Heart left ventricle (tissue), 16 donors: Measurements from ENCODE around the gene LRPPRC. TPM values are rescaled to one million over a fixed set of nuclear protein-coding genes. Genes with fewer than 3 reads are reported as not detected.

Source experiments
- ATAC-seq, 4 donors: fragments of 200-7000 bp; cut with Tn5 transposase; one replicate each; pipeline ENCODE4 v1.9.1; 2020 to 2022; ENCODE audit warnings: moderate library complexity in 4 of 4, mild to moderate bottlenecking in 3 of 4, moderate number of reproducible peaks in 1 of 4
- DNase-seq, 5 donors: peaks; one replicate each; pipeline ENCODE4 v3.0.0-alpha.2; 2020
- H3K27ac ChIP-seq, 12 donors: fragments of 200-600 bp; sonication (generic) in 4 of 12; one replicate each; pipeline versions ENCODE4 v1.5.0 to v1.8.0; 2016 to 2022; ENCODE audit warnings: mild to moderate bottlenecking in 2 of 12
- H3K27me3 ChIP-seq, 9 donors: fragments of 200-600 bp; sonication (generic) in 2 of 9; one replicate each; pipeline versions ENCODE4 v1.5.1 to v1.8.0; 2016 to 2022; ENCODE audit warnings: mild to moderate bottlenecking in 3 of 9
- H3K36me3 ChIP-seq, 9 donors: fragments of 200-600 bp; sonication (generic) in 2 of 9; one replicate each; pipeline versions ENCODE4 v1.5.0 to v1.8.0; 2018 to 2022; ENCODE audit warnings: mild to moderate bottlenecking in 2 of 9
- H3K4me1 ChIP-seq, 12 donors: fragments of 200-600 bp; sonication (generic) in 4 of 12; one replicate each; pipeline versions ENCODE4 v1.5.0 to v1.8.0; 2016 to 2022; ENCODE audit warnings: mild to moderate bottlenecking in 3 of 12
- H3K4me3 ChIP-seq, 12 donors: fragments of 200-600 bp; sonication (generic) in 4 of 12; one replicate each; pipeline versions ENCODE4 v1.5.0 to v1.8.0; 2017 to 2022; ENCODE audit warnings: mild to moderate bottlenecking in 9 of 12, moderate library complexity in 4 of 12
- H3K9me3 ChIP-seq, 12 donors: fragments of 200-600 bp; sonication (generic) in 4 of 12; one replicate each; pipeline versions ENCODE4 v1.5.0 to v1.8.0; 2016 to 2022; ENCODE audit warnings: mild to moderate bottlenecking in 1 of 12
- POLR2A ChIP-seq, 2 donors: fragments of 450-650 bp; IDR thresholded peaks; one replicate each; pipeline ENCODE4 v1.6.1; 2017; ENCODE audit warnings: antibody characterized with exemption in 2 of 2, mild to moderate bottlenecking in 2 of 2, moderate library complexity in 2 of 2
- WGBS, 4 donors: extraction: QIAGEN DNeasy Blood & Tissue Kit in 2 of 4; methylation state at CpG; one replicate each; pipeline versions ENCODE4 v1.1.5 to v1.1.7; 2013 to 2018; 5-methylcytosine and 5-hydroxymethylcytosine counted together
- intact Hi-C, 10 donors: fragments of 100-400 bp; cut with DNase I; formaldehyde crosslinking; loops; one replicate each; pipeline versions ENCODE4 v1.11.1 to v1.14.2; 2022
- polyA plus RNA-seq, 2 donors: library from polyadenylated mRNA; stranded (reverse); fragments of 200-250 nt; gene quantifications; one replicate each; pipeline ENCODE4 v1.2.3, GENCODE V29; 2013
- total RNA-seq, 9 donors: library from RNA; depleted of rRNA in 2 of 9; stranded (reverse); fragments of >200 nt in 2 of 9; fragmentation: NEBNext Ultra II Directional in 3 of 9; extraction: Animal tissue kit (Norgen Biotek cat#: 25700) in 3 of 9; gene quantifications; one replicate each; pipeline versions ENCODE4 v1.1.0 to v1.2.4, GENCODE V29; 2016 to 2023
- TF ChIP-seq, protein P1 (sequence below), 12 donors: fragments of 200-600 bp; sonication (generic) in 4 of 12; IDR thresholded peaks; one replicate each; pipeline versions ENCODE4 v1.5.0 to v1.8.0; 2018 to 2022; ENCODE audit warnings: antibody characterized with exemption in 12 of 12, mild to moderate bottlenecking in 5 of 12
- donor health status: ischemic (EF 13 %, LVEDD 7.1; RV severe dilation, severe dysfunction).
- donor health status: healthy with polysubstance abuse.
- donor health status: DM: no; HTN: yes; CAD: no.
- donor health status: DM: no; HTN: no; CAD: no.
- donor health status: ischemic (EF 25% LVEDD 6.9; RV normal size, moderate dysfunction).
- donor health status: ischemic (EF 25% LVEDD 5.7; RV mildly dilated, moderate dysfunction).
- donor health status: healthy.
- donor health status: DM: yes; HTN: yes; CAD: no.
- donor health status: ischemic (EF 35%, LVEDD 5.7; RV mildly dilated, moderate dysfunction).
- donor health status: nonischemic (EF 11% LVEDD 7.7; RV severe dilation, severe dysfunction).
- donor health status: DM: yes; HTN: yes; CAD: no.
- donor health status: PGD.
- donor health status: ischemic (EF 29% LVEDD 5.4; RV normal size, mild dysfunction).
- donor health status: nonischemic (EF 23%, LVEDD 6.1; RV moderate dilation, normal function).

The LRPPRC gene
- total and polyA plus RNA-seq, 11 donors, result 23.2 to 117 (median 88.0) TPM

GRCh38 chr2:43880471-43880870 is 115.3 kb downstream of the LRPPRC start:
- Histone ChIP-seq H3K4me3 (no peak overlapping the region), H3K36me3 (peaks cover 0 to 5% (median 0%) of the 10 kb centered on the region in 9 donors), H3K4me1 (peaks cover 0 to 4% (median 0%) of the 10 kb centered on the region in 12 donors), H3K27me3 (peaks cover 0 to 8% (median 0%) of the 10 kb centered on the region in 9 donors), H3K27ac (no peak overlapping the region), H3K9me3 (no peaks in the 10 kb centered on the region)
- ATAC-seq, result no peak
- 83 to 99% (median 91%) methylated on average over 9 of the region's 9 CpGs for WGBS, 4 donors
- intact Hi-C loops, result no loop called here
- TF ChIP-seq, protein P1, sequence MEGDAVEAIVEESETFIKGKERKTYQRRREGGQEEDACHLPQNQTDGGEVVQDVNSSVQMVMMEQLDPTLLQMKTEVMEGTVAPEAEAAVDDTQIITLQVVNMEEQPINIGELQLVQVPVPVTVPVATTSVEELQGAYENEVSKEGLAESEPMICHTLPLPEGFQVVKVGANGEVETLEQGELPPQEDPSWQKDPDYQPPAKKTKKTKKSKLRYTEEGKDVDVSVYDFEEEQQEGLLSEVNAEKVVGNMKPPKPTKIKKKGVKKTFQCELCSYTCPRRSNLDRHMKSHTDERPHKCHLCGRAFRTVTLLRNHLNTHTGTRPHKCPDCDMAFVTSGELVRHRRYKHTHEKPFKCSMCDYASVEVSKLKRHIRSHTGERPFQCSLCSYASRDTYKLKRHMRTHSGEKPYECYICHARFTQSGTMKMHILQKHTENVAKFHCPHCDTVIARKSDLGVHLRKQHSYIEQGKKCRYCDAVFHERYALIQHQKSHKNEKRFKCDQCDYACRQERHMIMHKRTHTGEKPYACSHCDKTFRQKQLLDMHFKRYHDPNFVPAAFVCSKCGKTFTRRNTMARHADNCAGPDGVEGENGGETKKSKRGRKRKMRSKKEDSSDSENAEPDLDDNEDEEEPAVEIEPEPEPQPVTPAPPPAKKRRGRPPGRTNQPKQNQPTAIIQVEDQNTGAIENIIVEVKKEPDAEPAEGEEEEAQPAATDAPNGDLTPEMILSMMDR (IDR thresholded peaks at IDR 0.05), result no peak
- no peak for TF ChIP-seq POLR2A (IDR thresholded peaks at IDR 0.05)
- no peak for DNase-seq

DNA sequence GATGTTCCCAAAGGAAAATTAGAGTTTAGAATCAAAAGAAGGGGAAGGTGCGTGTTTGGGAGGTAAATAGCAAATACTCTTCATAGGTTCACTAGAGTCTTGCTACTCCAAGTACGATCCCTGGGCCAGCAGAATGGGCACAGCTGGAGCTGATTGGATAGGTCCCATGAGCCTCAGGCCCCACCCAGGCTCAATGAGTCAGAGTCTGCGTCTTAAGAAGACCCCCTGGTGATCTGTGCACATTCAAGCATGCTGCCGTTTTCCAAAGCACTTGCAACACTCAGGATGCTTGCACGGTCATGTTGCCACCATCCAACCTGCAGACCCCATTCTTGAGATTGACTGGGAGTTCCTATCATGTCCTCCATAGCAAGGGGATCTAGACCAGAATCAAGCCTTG is 116.5 kb downstream of the LRPPRC start:
- H3K27me3 ChIP-seq, result peaks cover 0 to 8% (median 0%) of the 10 kb centered on the region in 9 donors
- no peaks in the 10 kb centered on the region for H3K9me3 ChIP-seq
- ATAC-seq, result no peak
- intact Hi-C loops, result loop anchor here in 2 of 10 donors (10.0 kb wide), 1 partner anchor 264 kb away; no protein-coding TSS in a partner anchor
- peaks cover 0 to 4% (median 0%) of the 10 kb centered on the region in 12 donors for H3K4me1 ChIP-seq
- H3K36me3 ChIP-seq, result no peaks in the 10 kb centered on the region
- H3K27ac ChIP-seq, result no peak overlapping the region
- DNase-seq, result no peak
- TF ChIP-seq, protein P1 (IDR thresholded peaks at IDR 0.05), result no peak
- TF ChIP-seq POLR2A (IDR thresholded peaks at IDR 0.05), result no peak
- no peak overlapping the region for H3K4me3 ChIP-seq
- WGBS, 4 donors, result 73 to 83% (median 74%) methylated on average over 5 of the region's 5 CpGs

- Histone ChIP-seq H3K4me1 (peaks cover 0 to 4% (median 0%) of the 10 kb centered on the region in 12 donors), H3K9me3 (no peaks in the 10 kb centered on the region), H3K36me3 (no peaks in the 10 kb centered on the region), H3K27ac (no peak overlapping the region), H3K4me3 (no peak overlapping the region), H3K27me3 (peaks cover 0 to 8% (median 0%) of the 10 kb centered on the region in 9 donors)
- no peak for TF ChIP-seq POLR2A (IDR thresholded peaks at IDR 0.05)
- TF ChIP-seq, protein P1 (IDR thresholded peaks at IDR 0.05), result peak; percentile 67 to 86 (median 80)
- DNase-seq (peak in 1 of 5 donors; percentile 15), ATAC-seq (peak; percentile 40 to 68 (median 60))
- 33 to 40% (median 35%) methylated on average over 14 to 16 of the region's 16 CpGs for WGBS, 4 donors
- intact Hi-C loops, result loop anchor here in 2 of 10 donors (10.0 kb wide), 1 partner anchor 263 kb away; no protein-coding TSS in a partner anchor
These were observed 117.9 kb downstream of the LRPPRC start for GRCh38 chr2:43877782-43878464.

- DNase-seq, result no peak
- TF ChIP-seq, protein P1 (IDR thresholded peaks at IDR 0.05), result no peak
- no peak for TF ChIP-seq POLR2A (IDR thresholded peaks at IDR 0.05)
- peaks cover 0 to 4% (median 0%) of the 10 kb centered on the region in 12 donors for H3K4me1 ChIP-seq
- intact Hi-C loops, result loop anchor here in 2 of 10 donors (10.0 kb wide), 1 partner anchor 260 kb away; no protein-coding TSS in a partner anchor
- H3K27ac ChIP-seq, result no peak overlapping the region
- no peak for ATAC-seq
- no peaks in the 10 kb centered on the region for H3K9me3 ChIP-seq
- 78 to 82% (median 80%) methylated on average over 10 to 11 of the region's 11 CpGs for WGBS, 4 donors
- peaks cover 0 to 8% (median 0%) of the 10 kb centered on the region in 9 donors for H3K27me3 ChIP-seq
- no peak overlapping the region for H3K4me3 ChIP-seq
- H3K36me3 ChIP-seq, result no peaks in the 10 kb centered on the region
These were observed 120.9 kb downstream of the LRPPRC start for GRCh38 chr2:43874776-43875451.
